MM.1S (cell line): ENCODE results near the gene GOLGA6B.
"Not testable (repeated sequence)": the region's sequence is repeated elsewhere in the genome, so short reads cannot be mapped to it uniquely, and the experiment has no call there.

Source experiments
- EZH2phosphoT487 ChIP-seq: fragments of 300-600 bp; sonication (generic); IDR thresholded peaks from 2 replicates; pipeline ENCODE4 v1.6.1; 2018; ENCODE audit warnings: antibody characterized with exemption, low read length
- TF ChIP-seq, protein P1 (sequence below): fragments of 300-600 bp; sonication (generic); IDR thresholded peaks from 2 replicates; pipeline ENCODE4 v1.5.1; 2016; ENCODE audit warnings: antibody characterized with exemption, low read length, mixed read lengths

DNA sequence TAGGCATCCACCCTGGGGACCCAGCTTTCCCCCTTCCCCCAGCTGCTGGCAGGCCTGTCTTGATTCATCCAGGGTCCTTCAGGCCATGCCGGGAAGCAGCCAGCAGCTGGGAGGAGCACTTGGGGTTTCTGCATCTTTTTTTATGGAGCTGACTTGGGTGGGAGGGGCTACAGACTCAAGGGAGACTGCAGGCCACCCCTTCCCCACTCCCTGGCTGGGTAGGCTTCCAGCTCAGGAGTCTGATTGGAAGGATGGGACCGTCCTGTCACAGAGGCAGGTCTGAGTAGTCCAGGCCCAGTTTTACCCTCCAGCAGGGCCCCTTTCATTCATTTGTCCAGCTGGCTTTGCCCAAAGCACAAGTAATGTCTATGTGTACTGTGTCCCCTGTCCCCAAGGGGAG lies 12.2 kb upstream of the GOLGA6B start:
- TF ChIP-seq, protein P1, sequence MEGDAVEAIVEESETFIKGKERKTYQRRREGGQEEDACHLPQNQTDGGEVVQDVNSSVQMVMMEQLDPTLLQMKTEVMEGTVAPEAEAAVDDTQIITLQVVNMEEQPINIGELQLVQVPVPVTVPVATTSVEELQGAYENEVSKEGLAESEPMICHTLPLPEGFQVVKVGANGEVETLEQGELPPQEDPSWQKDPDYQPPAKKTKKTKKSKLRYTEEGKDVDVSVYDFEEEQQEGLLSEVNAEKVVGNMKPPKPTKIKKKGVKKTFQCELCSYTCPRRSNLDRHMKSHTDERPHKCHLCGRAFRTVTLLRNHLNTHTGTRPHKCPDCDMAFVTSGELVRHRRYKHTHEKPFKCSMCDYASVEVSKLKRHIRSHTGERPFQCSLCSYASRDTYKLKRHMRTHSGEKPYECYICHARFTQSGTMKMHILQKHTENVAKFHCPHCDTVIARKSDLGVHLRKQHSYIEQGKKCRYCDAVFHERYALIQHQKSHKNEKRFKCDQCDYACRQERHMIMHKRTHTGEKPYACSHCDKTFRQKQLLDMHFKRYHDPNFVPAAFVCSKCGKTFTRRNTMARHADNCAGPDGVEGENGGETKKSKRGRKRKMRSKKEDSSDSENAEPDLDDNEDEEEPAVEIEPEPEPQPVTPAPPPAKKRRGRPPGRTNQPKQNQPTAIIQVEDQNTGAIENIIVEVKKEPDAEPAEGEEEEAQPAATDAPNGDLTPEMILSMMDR = not testable (repeated sequence)
- TF ChIP-seq EZH2phosphoT487 = not testable (repeated sequence)
